Gastroesophageal sphincter (tissue), 4 donors: Measurements from ENCODE around the gene RHOH. TPM values are rescaled to one million over a fixed set of nuclear protein-coding genes. Genes with fewer than 3 reads are reported as not detected.
A peak's percentile ranks its signal among the peaks of the same experiment; 100 is the strongest.

ENCODE experiments used
- ATAC-seq: fragments of 150-250 bp; one replicate; pipeline ENCODE4 v1.9.1; 2016; ENCODE audit warnings: mild to moderate bottlenecking, moderate library complexity
- H3K27ac ChIP-seq, 4 donors: fragments of 200-600 bp; sonication (generic) in 3 of 4; 1 replicate in 3 of 4; 2 replicates in 1 of 4; pipeline ENCODE4 v1.5.1; 2016 to 2019
- H3K27me3 ChIP-seq: fragments of 200-600 bp; sonication (generic); one replicate; pipeline ENCODE4 v1.5.1; 2019
- H3K36me3 ChIP-seq, 2 donors: fragments of 200-600 bp; sonication (generic); one replicate each; pipeline ENCODE4 v1.5.1; 2019; ENCODE audit warnings: control low read depth in 1 of 2
- H3K4me1 ChIP-seq, 3 donors: fragments of 200-600 bp; sonication (generic); 1 replicate in 2 of 3; 2 replicates in 1 of 3; pipeline ENCODE4 v1.5.1; 2016 to 2019; ENCODE audit warnings: control low read depth in 2 of 3
- H3K4me3 ChIP-seq, 2 donors: fragments of 200-600 bp; sonication (generic); one replicate each; pipeline ENCODE4 v1.5.1; 2019; ENCODE audit warnings: mild to moderate bottlenecking in 1 of 2, moderate library complexity in 1 of 2
- H3K9me3 ChIP-seq, 3 donors: fragments of 200-600 bp; sonication (generic); one replicate each; pipeline ENCODE4 v1.5.1; 2017 to 2019; ENCODE audit warnings: control low read depth in 2 of 3
- CTCF ChIP-seq, 4 experiments: fragments of 200-600 bp in 2 of 4; fragments of 450-650 bp in 2 of 4; sonication (generic) in 1 of 4; IDR thresholded peaks; one replicate each; pipeline ENCODE4 v1.5.1; 2017 to 2019; ENCODE audit warnings: antibody characterized with exemption in 4 of 4, mild to moderate bottlenecking in 2 of 4, moderate library complexity in 2 of 4
- EP300 ChIP-seq: sonication (generic); formaldehyde crosslinking; IDR thresholded peaks from one replicate; pipeline ENCODE4 v1.6.1; 2017; ENCODE audit warnings: antibody characterized with exemption, mild to moderate bottlenecking
- POLR2A ChIP-seq, 2 donors: fragments of 450-650 bp; IDR thresholded peaks; one replicate each; pipeline ENCODE4 v1.6.1; 2017; ENCODE audit warnings: antibody characterized with exemption in 2 of 2, mild to moderate bottlenecking in 2 of 2, moderate library complexity in 1 of 2
- POLR2AphosphoS5 ChIP-seq: sonication (generic); formaldehyde crosslinking; IDR thresholded peaks from one replicate; pipeline ENCODE4 v1.6.1; 2017; ENCODE audit warnings: antibody characterized with exemption
- WGBS, 2 donors: methylation state at CpG; one replicate each; pipeline ENCODE4 v1.1.5; 2018; ENCODE audit warnings: low coverage in 1 of 2; 5-methylcytosine and 5-hydroxymethylcytosine counted together
- total RNA-seq, 4 donors: library from RNA; depleted of rRNA; stranded (reverse); fragments of >200 nt; gene quantifications; one replicate each; pipeline ENCODE4 v1.1.0, GENCODE V29; 2016

The RHOH gene
- total RNA-seq, 4 donors from 2014 or later = 0.42 to 4.4 (median 1.0) TPM

DNA sequence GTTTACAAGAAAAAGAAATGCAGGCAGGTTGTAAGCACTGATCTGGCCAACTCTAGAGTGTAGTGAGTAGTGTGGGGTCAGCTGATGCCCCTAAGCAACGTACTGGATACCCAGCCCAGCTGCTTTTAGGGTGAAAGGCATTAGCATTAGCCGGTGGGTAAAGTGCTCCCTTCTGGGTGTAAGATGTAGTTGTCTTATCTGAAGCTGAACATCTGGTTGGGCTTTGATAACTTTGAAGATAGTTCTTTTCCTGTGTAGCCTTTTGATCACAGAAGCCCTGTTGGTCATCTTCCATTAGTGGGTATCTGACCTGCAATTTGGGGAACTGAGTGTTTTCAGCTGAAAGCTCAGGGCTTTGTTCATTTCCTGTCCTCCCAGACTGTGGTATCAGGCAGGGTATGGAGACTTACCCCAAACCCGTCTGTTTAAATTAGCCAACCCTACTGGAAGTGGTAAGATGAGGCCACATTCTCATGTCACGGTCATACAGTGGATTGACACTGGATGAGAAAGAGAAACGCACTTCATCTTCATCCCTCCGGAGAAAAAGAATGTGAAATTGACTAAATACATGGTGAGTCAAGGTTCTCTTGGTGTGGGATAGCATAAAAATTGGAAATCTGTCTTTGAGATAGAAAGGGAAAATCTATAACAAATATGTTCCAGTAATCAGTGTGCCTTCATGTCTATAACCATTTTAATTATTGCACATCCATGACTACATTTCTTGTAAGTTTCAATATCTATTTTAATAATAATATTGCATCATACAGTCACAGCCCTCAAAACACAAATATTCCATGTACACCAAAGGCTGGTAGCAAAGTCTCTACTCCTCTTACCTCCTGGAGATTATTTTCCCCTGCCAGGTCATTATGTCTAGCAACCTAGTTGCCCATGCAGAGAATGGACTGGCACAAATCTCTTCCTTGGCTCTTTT lies 8.7 kb downstream of the RHOH start:
- Histone ChIP-seq H3K27me3 (no peaks in the 10 kb centered on the region), H3K4me3 (no peak overlapping the region), H3K36me3 (no peaks in the 10 kb centered on the region), H3K4me1 (no peaks in the 10 kb centered on the region), H3K27ac (peak overlapping the region in 1 of 4 donors; percentile 17), H3K9me3 (no peaks in the 10 kb centered on the region)
- 55 to 87% methylated on average over 4 to 5 of the region's 6 CpGs for WGBS, 2 donors
- ATAC-seq = no peak
- TF ChIP-seq EP300 (no peak), POLR2A (IDR thresholded peaks at IDR 0.05) (no peak), CTCF (IDR thresholded peaks at IDR 0.05) (no peak), POLR2AphosphoS5 (no peak)

DNA sequence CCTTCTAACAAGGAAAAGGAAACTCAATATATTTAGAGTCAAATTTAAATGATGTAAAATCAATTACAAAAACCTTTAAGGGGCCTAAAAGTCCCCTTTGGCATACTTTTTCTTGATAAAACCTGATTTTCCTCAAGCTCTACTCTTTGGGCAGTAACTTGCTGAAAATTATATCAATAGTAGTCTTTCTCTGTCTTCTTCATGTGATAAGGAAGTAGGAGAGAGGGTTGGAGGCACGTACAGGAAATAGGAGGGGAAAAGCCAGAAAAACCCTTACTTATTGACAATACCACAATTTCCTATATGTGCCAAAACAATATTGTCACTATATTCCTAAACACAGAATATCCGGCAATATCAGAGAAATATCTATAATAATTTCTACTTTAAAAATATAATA lies 9.6 kb downstream of the RHOH start:
- ATAC-seq = no peak

GRCh38 chr4:40209401-40209800 lies 12.6 kb downstream of the RHOH start:
- Histone ChIP-seq H3K4me1 (no peaks in the 10 kb centered on the region), H3K36me3 (no peaks in the 10 kb centered on the region), H3K27me3 (no peaks in the 10 kb centered on the region), H3K4me3 (no peak overlapping the region), H3K9me3 (no peaks in the 10 kb centered on the region), H3K27ac (no peak overlapping the region)
- ATAC-seq = no peak
- WGBS, 2 donors = 87 to 100% methylated on average over 2 to 4 of the region's 4 CpGs
- TF ChIP-seq POLR2A (IDR thresholded peaks at IDR 0.05) (no peak), EP300 (no peak), POLR2AphosphoS5 (no peak), CTCF (IDR thresholded peaks at IDR 0.05) (no peak)

More for the DNA sequence above, 9.6 kb downstream of the RHOH start:
- H3K9me3 ChIP-seq = no peaks in the 10 kb centered on the region
- H3K4me3 ChIP-seq = no peak overlapping the region
- peak overlapping the region in 1 of 4 donors; percentile 10 for H3K27ac ChIP-seq
- no peaks in the 10 kb centered on the region for H3K4me1 ChIP-seq
- TF ChIP-seq EP300 (no peak), CTCF (IDR thresholded peaks at IDR 0.05) (no peak), POLR2A (IDR thresholded peaks at IDR 0.05) (no peak), POLR2AphosphoS5 (no peak)
- no peaks in the 10 kb centered on the region for H3K27me3 ChIP-seq
- no peaks in the 10 kb centered on the region for H3K36me3 ChIP-seq
- 42 to 75% methylated on average over 2 of the region's 2 CpGs for WGBS, 2 donors

DNA sequence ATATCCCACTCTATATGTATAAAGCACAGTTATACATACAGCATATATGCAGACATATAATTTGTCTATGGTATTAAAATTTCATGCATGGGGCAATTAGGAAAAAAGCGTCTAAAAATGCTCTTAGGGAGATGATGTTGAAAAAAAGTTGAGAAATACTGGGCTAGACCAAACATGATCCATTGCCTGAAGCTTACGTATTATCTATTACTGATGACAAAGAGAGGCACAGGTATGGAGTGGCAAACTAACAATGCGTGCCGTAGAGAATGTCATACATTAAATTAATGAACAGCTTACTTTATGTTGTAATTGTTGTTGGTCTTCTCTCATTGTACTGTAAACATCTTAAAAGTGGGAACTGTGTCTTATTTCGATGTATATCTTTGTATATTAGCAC lies 13.9 kb downstream of the RHOH start:
- H3K27me3 ChIP-seq = no peaks in the 10 kb centered on the region
- H3K27ac ChIP-seq = no peak overlapping the region
- no peaks in the 10 kb centered on the region for H3K4me1 ChIP-seq
- no peak overlapping the region for H3K4me3 ChIP-seq
- WGBS, 2 donors = 90 to 96% methylated on average over 5 of the region's 5 CpGs
- TF ChIP-seq POLR2AphosphoS5 = no peak
- no peak for TF ChIP-seq CTCF (IDR thresholded peaks at IDR 0.05)
- no peak for TF ChIP-seq EP300
- no peak for TF ChIP-seq POLR2A (IDR thresholded peaks at IDR 0.05)
- no peaks in the 10 kb centered on the region for H3K9me3 ChIP-seq
- H3K36me3 ChIP-seq = no peaks in the 10 kb centered on the region
- no peak for ATAC-seq
